NCI-H1417 (cell line): ENCODE data around the gene FAM181B.
A peak's percentile ranks its signal among the peaks of the same experiment; 100 is the strongest.

Source experiments
- DNase-seq, 3 experiments: peaks; one replicate each; lab custom pipeline; 2025; lab: John Stamatoyannopoulos, UW

The FAM181B gene, protein sequence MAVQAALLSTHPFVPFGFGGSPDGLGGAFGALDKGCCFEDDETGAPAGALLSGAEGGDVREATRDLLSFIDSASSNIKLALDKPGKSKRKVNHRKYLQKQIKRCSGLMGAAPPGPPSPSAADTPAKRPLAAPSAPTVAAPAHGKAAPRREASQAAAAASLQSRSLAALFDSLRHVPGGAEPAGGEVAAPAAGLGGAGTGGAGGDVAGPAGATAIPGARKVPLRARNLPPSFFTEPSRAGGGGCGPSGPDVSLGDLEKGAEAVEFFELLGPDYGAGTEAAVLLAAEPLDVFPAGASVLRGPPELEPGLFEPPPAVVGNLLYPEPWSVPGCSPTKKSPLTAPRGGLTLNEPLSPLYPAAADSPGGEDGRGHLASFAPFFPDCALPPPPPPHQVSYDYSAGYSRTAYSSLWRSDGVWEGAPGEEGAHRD

DNA sequence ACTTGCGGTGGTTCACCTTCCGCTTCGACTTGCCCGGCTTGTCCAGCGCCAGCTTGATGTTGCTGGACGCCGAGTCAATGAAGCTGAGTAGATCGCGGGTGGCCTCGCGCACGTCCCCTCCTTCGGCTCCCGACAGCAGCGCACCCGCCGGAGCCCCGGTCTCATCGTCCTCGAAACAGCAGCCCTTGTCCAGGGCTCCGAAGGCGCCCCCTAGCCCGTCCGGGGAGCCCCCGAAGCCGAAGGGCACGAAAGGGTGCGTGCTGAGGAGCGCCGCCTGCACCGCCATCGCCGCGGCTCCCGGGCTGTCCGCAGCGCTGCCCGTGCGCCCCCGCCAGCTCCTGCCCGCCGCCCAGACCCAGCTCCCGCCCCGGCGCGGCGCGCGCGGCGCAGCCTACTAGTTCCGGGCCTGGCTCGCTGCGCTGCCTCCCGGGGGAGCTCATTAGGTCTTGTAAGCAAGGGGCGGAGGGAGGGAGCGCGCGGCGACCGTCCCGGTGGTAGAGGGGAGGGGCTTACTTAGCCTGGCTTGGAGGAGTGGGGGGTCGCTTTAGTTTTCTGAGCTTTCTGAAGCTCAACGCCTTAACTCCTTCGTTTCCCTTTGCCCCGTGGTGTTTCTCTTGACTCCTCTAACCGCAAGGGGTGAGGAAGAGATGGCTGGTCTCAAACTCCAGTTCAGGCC lies at the start of gene FAM181B:
TSS of gene FAM181B (minus strand) at position 421 of the 676 bp plus-strand sequence. CDS start at position 286, 135 bp downstream.
- peak; percentile 35 to 89 (median 86) for DNase-seq

DNA sequence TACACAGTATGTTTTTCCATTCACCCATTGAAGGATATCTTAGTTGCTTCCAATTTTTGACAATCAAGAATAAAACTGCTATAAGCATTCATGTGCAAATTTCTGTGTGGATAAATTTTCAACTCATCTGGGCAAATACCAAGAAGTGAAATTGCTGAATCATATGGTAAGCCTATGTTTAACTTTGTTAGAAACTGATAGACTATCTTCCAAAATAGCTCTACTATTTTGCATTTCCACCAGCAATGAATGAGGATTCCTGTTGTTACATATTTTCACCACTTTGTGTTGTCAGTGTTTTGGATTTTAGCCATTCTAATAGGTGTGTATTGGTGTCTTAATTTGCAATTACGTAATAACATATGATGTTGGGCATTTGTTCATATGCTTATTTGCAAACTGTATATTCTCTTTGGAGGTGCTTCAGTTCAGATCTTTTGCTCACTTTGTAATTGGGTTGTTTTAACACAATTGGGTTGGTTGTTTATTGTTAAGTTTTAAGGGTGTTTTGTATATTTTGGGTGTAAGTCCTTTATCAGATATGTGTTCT lies 49.2 kb upstream of the FAM181B start:
- DNase-seq = no peak

DNA sequence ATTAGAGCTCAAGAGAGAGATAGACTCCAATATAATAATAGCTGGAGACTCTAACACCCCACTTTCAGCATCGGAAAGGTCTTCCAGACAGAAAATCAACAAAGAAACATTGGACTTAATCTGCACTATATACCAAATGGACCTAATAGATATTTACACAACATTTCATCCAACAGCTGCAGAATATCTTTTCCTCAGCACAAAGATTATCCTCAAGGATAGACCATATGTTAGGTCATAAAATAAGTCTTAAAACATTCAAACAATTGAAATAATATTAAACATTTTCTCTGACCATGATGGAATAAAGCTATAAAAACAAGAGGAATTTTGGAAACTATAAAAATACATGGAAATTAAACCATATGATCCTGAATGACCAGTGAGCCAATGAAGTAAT lies 45.1 kb upstream of the FAM181B start:
- no peak for DNase-seq

DNA sequence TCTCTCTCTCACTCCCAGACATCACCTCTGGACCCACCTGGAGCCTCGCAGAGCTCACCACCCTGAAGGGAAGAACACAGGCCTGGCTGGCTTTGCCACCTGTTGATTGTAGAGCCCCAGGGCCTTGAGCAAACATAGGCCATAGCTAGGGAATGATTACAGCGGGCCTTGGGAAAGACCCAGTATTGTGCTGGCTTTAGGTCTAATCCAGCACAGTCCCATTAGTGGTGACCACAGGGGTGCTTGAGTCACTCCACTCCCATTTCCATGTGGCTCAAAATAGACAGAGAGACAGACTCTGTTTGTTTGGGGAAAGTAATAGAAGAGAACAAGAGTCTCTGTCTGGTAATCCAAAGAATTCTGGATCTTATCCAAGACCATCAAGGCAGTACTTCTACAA lies 42.7 kb upstream of the FAM181B start:
- no peak for DNase-seq

DNA sequence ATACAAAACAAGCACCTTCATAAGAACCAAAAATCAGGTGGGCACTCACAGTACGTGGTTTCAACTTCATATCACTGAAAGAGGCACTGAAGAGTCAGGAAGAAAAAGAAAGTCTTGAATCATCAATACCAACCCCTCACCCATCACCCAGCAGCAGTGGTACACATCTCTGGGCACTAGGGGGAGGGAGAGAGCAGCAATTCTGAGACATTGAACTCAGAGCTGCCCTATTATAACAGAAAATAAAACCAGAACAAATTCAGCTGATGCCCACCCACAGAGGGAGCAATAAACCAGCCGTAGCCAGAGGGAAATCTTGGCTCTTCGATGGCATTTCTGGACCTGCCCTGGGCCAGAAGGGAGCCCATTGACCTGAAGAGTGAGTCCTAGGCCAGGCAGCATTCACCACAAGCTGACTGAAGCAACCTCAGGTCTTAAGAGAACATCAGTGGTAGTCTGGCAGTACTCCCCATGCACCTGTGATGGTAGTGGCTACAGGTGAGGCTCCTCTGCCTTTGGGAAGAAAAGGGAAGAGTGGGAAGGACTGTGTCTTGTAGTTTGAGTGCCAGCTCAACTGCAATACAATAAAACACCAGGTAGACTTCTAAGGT lies 42.2 kb upstream of the FAM181B start:
- peak in 2 of 3 experiments; percentile 3 to 6 for DNase-seq

DNA sequence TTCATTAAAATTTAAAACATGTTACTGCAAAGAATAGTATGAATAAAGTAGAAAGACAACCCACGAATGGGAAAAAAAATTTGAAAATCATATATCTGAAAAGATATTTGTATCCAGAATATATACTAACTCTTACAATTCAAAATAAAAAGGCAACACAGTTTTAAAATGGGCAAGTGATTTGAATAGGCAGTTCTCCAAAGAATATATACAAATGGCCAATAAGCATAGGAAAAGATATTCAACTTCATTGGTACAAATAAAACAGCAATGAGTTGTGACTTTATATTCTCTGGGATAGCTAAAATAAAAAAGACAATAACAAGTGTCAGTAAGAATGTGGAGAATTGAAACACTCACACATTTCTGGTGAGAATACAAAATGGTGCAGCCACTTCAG lies 41.6 kb upstream of the FAM181B start:
- DNase-seq = no peak

DNA sequence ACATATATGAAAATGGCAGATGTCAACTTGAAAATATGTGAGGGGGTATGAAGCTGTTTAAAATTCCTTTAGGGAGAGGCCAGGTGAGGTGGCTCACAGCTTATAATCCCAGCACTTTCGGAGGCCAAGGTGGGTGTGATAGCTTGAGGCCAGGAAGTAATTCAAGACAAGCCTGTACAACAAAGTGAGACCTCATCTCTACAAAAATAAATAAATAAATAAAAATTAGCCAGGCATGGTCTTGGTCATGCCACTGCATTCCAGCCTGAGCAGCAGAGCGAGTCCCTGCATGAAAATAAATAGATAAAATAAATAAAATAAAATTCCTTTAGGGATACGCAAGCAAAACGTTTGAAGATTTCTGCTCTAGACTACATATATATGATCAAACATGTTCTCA lies 38.1 kb upstream of the FAM181B start:
- DNase-seq = no peak

DNA sequence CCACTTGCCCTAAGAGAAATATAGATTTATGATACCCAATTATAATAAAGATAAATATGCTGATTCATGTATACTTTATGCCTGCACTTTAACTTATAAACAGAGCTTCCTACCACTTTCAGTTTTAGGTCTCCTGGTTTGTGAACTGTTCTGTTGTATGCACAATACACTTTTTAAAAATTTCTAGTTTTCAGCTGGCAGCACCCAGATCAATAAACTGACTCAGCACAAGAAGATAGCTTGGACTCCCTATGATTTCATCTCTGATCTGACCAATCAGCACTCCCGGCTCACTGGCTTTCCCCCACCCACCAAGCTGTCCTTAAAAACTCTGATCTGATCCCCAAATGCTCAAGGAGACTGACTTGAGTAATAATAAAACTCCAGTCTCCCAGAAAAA lies 33.5 kb upstream of the FAM181B start:
- DNase-seq = no peak

DNA sequence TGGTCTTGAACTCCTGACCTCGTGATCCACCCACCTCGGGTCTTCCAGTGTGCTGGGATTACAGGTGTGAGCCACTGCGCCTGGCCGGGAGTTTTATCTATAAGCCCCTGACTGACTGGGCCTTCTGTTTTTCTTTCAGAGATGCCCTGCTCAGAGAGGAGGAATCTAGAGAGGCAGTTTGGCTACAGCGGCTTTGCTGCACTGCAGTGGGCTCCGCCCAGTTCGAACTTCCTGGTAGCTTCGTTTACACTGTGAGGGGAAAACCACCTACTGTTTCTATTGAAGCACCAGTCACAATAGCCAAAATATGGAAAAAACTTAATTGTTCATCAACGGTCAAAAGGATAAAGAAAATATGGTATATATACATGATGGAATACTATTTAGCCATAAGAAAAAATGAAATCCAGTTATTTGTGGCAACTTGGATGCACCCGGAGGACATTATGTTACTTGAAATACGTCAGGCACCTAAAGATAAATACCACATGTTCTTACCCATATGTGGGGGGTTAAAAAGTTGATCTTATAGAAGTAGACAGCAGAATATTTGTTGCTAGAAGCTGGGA lies 31.9 kb upstream of the FAM181B start:
- no peak for DNase-seq

DNA sequence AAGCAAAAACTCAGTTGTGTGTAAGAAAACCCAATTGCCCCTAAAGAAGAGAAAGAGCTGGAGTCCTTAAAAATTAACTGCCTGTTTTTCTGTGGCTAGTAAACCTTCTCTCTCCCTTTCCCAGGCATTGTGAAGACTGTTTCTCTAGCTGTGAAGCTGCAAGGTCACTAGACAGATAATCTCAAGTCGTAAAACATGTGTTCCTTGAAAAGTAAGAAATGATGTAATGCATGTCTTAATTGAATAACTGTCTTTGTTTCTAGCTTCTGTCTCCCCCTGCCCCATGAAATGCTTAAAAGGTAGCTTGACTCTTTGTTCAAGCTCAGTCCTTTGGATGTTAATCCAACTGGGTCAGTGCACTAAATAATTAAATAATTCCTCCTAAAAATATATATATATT lies 29.5 kb upstream of the FAM181B start:
- DNase-seq = no peak

DNA sequence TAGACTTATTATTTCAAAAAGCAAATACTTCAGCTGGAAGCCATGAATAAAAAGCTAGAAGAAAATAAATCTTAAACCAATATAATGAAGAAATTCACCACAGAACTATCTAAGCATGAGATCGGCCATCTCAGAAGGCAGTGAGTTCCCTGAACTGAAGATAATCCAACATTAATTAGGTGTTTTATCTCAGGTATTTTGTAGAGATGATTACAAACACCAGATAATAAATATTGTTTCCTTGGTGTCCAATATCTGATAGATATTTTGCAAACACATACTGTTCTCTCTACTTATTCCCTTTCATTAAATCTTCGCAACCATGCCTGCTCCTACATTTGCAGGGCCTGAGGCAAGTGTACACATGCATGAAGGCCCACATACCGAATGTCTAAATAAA lies 26.0 kb upstream of the FAM181B start:
- DNase-seq = no peak

DNA sequence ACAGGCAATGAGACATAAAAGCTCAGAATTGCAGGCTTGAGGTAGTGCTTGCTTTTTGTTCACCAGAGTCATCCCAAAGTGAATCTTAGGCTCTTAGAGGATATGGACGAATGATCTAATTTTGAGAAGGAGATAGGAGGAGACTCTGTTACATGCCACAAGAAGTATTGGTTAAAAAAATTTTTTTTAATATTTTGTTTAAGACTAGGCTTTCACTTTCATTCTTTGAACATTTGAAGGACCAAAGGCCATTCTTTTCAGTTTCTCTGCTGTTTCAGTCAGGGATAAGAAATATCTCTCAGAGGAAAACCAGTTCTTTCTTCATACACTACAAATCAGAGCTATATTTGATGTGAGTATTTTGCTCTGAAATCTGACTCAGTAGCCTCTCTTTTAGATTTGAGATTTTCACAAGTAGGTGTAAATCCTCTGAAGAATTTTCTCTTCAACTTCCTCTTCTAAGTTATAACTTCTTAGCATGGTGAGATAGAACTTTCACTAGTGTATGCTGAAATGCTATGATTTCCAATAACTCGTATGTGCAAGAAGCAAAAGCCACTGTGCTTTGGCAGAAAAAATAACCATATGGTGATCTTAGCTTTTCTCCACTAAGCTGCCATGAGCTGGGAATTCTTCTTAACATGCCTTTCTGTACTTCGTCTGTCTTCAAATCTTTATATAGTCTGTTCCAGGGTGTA lies 24.1 kb upstream of the FAM181B start:
- no peak for DNase-seq

DNA sequence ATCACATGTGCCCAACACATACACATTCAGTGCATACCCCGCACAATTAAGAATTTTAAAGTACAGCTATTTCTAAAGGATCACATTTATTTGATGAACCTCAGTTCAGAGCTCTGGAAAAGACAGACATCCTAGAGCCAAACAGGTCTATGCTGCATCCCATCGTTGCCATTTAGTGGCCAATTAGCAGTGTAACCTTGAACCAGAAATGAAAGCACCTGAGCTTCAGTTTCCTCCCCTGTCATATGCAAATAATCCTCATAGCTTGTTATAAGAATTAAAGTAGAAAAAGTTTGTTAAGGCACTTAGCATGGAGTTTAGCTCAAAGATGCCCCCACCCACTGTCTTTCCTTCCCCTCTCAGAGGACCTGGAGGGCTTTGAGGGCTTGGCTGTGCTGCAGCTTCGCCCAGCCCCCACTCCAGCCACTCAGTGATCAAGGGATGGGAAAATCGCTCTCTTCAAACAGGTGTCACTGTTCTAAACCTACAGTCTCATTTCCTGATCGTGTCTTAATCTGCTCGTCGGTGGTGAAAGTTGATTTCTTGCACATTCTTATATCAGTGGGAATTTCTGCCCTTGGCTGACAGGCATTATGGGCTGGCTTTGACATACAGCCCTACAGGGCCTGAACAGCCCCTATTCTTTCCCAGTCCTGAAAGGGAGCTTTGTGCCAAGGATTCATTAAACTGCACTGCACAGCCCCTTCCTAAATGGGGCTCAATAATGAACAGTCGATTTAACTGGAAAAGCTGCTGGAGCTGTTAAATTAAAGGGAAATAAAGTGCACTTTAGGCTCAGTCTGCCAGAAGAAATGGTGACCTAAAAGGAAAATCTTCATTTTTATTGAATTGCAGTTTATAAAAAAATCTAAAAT lies 23.3 kb upstream of the FAM181B start:
- DNase-seq = no peak

DNA sequence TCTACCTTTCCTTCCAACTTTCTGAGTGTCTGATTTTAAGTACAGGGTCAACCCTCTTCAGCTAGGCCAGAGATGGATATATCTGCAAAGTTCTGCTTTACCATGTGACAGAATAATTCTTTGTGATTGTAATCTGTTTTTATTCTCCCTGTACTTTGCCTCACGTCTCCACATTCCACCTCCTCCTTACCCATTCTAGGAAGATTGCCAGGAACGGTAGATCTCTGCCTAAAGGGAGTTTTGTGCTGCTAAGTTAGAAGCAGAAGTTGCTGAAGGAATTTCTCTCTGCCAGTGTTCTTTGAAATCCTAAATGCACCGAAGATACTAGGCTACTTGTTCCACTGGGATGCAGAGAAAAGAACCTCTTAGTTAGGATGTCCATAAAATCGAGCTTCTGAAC lies 20.7 kb upstream of the FAM181B start:
- no peak for DNase-seq

DNA sequence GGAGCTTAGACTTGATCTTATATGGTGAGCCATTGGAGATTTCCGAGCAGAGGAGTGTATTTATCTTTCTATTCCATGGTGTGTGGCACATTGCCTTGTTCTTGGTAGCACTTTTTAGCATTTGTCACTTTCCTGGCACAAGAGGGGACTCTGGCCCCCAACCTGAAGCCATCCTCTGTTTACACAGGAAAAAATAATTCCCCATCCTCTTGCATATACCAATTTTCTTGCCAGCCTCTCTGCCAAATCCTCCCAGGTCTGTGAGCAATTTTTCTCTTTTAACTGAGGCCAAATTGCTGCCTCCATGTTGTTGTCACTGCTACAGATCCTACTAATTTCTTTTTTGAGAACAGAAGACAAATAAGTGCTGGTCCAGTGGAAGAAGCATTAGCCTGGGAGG lies 20.3 kb upstream of the FAM181B start:
- no peak for DNase-seq

DNA sequence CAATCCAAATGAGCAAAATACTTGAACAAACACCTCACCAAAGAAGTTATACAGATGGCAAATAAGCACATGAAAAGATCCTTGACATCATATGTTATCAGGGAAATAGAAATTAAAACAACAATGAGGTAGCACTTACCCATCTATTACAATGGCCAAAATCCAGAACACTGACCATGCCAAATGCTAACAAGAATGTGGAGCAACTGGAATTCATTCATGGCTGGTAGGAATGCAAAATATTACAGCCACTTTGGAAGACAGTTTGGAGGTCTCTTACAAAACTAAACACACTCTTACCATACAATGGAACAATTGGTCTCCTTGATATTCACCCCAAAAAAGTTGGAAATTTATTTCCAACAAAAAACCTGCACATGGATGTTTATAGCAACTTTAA lies 19.1 kb upstream of the FAM181B start:
- no peak for DNase-seq

DNA sequence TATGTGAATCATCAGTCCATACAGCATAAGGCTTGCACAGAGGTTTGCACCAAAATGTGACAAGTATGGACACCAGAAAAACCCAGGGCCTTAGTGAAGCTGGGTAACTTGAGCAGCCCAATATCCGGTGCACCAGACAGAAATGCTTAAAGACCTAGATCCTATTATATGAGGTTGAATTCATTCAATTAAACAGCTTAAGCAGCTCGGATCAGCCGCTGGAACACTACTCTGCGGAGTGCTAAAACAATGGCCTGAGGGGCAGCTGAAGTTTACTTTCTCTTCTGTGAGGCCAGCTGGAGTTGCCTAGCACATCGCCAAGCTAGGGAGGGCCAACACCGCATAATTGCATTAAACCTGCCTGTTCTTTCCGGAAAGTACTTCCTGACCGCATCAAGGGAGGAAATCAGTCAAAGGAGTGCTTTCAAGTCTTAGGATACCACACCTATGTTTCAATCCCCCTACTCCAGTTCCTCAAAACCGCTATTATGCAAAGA lies 17.0 kb upstream of the FAM181B start:
- DNase-seq = peak in 1 of 3 experiments; percentile 12

DNA sequence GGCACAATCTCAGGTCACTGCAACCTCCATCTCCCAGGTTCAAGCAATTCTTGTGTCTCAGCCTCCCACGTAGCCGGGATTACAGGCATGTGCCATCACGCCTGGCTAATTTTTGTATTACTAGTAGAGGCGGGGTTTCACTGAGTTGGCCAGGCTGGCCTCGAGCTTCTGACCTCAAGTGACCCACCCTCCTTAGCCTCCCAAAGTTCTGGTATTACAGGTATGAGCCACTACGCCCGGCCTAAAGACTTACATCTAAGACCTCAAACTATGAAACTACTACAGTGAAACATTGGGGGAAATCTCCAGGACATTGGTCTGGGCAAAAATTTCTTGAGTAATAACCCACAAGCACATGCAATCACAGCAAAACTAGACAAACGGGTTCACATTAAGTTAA lies 13.8 kb upstream of the FAM181B start:
- no peak for DNase-seq

DNA sequence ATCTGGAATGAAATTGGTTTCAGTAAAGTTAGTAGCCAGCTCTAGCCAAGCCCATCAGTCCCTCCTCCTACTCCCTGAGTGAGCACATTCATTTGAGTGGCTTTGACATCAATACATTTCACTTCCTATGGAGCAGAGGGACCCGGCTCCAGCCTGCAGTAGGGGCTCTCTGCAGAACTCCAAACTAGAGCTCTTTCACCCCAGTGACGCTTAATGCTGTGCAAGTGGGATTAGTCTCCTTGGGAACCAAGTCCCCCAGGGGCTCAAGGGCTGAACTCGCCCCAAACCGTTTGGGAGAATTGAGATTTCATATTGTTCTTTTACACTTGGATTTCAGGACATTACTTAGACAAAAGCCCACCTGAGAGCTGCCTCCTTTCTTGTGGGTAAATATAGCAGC lies 4.4 kb upstream of the FAM181B start:
- DNase-seq = no peak

DNA sequence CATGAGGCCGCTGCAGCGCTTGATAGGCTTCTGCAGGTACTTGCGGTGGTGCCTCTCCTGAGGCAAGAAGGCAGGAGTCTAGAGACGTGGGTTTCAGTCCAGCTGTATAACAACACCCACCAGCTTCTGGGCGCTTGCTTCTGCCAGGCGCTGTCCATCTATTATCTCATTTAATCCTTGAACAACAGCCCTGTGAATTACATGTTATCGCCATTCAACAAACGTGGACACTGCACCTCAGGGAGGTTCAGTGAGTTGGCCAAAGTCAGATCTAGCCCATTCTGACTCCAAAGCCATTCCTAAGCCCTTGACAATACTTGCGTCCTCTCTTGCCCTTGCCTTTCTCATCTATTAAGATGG lies 436 bp upstream of the FAM181B start:
- DNase-seq = no peak
